ENCODE data around the gene ZDHHC17.

- TF ChIP-seq POLR2AphosphoS5 (IDR thresholded peaks at IDR 0.05; ENCODE audit: borderline replicate concordance, low read depth, low read length) (no peak), EZH2 (IDR thresholded peaks at IDR 0.05) (no peak), FOXP2 (optimal IDR thresholded peaks at IDR 0.05; ENCODE audit: control extremely low read depth, extremely low read length, insufficient read depth) (no peak)
Observed at GRCh38 chr12:76757694-76758093, 6.2 kb upstream of the ZDHHC17 start.
